GM12891 (cell line): Measurements from ENCODE around the gene BRF1.

Experiments used
- POLR2A ChIP-seq: IDR thresholded peaks from 2 replicates; pipeline ENCODE4 v1.6.1; 2011; ENCODE audit warnings: low read depth, low read length, control low read depth
- POLR2AphosphoS5 ChIP-seq: IDR thresholded peaks from 2 replicates; pipeline ENCODE4 v1.6.1; 2011; ENCODE audit warnings: low read depth, low read length, control low read depth
- TAF1 ChIP-seq: IDR thresholded peaks from 2 replicates; pipeline ENCODE4 v1.6.1; 2011; ENCODE audit warnings: low read depth, low read length, control low read depth

DNA sequence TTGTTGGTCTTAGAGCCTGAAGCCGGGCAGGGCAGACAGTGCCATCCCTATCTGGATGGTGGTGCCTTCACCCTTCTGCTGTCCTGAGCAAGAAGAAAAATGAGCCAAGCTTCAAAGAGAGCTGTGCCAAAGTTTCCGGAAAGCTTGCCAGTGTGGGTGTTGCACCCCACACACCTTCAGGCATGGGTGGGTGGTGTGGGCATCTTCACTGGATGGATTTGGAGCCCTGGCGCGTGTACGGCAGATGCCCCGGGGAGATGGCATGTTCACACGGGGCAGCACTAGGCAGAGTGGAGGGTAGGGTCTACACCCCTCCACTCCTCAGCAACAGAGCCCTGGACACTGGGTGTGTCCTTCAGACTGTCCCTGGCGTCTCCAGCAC lies 46.8 kb upstream of the BRF1 start:
- TF ChIP-seq POLR2AphosphoS5 (no peak), POLR2A (no peak), TAF1 (no peak)
